ENCODE results near the gene SLFN14.

DNA sequence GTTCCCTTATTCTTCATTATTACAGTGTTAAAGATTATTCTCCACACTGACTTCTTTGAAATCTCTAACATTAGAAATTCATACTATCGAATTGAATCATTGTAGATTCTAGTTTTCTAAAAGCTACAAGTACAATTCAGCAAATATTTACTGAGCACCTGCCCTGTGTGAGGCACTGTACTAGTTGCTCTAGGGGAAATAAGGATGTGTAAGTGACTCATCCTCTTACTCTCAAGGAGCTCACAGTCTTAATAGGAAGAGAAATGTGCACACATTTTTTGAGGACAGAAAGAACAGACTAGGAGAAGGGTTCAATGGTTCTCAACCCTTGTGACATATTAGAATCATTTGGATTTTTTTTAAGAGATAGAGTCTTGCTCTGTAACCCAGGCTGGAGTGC, 15.5 kb downstream of the SLFN14 start:
- TF ChIP-seq GATA2 (IDR thresholded peaks at IDR 0.05; ENCODE audit: low read depth, low read length), result no peak
- TF ChIP-seq GATA3 (IDR thresholded peaks at IDR 0.05; ENCODE audit: low read depth, low read length), result no peak

Measured in SH-SY5Y (cell line).